RWPE1 (cell line): ENCODE measurements around the gene RWDD1.

ENCODE experiments used
- CTCF ChIA-PET: fragments of 350-600 bp; sonication (Branson Sonifier 250); formaldehyde crosslinking; extraction: SDS; loops from one replicate; lab custom pipeline; 2021; lab: Yijun Ruan, JAX
- POLR2A ChIA-PET: fragments of 400-600 bp; formaldehyde crosslinking; extraction: SDS; loops from one replicate; lab custom pipeline; 2020; ENCODE audit warnings: antibody characterized with exemption; ENCODE audit not compliant: low non-redundant PET; lab: Yijun Ruan, JAX
- DNase-seq: peaks from one replicate; pipeline ENCODE4 v3.0.0; 2012; ENCODE audit warnings: low spot score
- H3K27ac ChIP-seq: fragments of 450-650 bp; 2 replicates; pipeline ENCODE4 v1.5.1; 2017
- CTCF ChIP-seq: fragments of 450-650 bp; conservative IDR thresholded peaks from 2 replicates; pipeline ENCODE4 v1.5.1; 2017; ENCODE audit warnings: low read depth, mild to moderate bottlenecking

The RWDD1 gene

GRCh38 chr6:116572162-116572561, 858 bp downstream of the RWDD1 start:
- H3K27ac ChIP-seq = peak overlapping the region; percentile 93; the same call in 1 of the 2 replicates
- DNase-seq = peak; percentile 44
- ChIA-PET CTCF (interaction anchor here (0.6 to 1.5 kb wide), 3 partner anchors 10 to 367 kb away, joined by 3 to 7 read pairs (median 3); no protein-coding TSS in a partner anchor), POLR2A (interaction anchor here (1.0 to 1.1 kb wide), 2 partner anchors 8 to 14 kb away, joined by 3 to 5 read pairs; no protein-coding TSS in a partner anchor)
- no peak for TF ChIP-seq CTCF

- no peak for DNase-seq
- ChIA-PET POLR2A (no interaction called here), CTCF (no interaction called here)
- no peak overlapping the region for H3K27ac ChIP-seq
- TF ChIP-seq CTCF = no peak
These were observed 3.9 kb downstream of the RWDD1 start for GRCh38 chr6:116575227-116575626.

- CTCF ChIA-PET = no interaction called here
- no peak for DNase-seq
- no peak for TF ChIP-seq CTCF
- POLR2A ChIA-PET = no interaction called here
- no peak overlapping the region for H3K27ac ChIP-seq
These were observed 6.2 kb downstream of the RWDD1 start for GRCh38 chr6:116577486-116577885.

GRCh38 chr6:116578335-116578734, 7.0 kb downstream of the RWDD1 start:
- ChIA-PET CTCF (no interaction called here), POLR2A (no interaction called here)
- no peak for TF ChIP-seq CTCF

GRCh38 chr6:116579143-116579542, 7.8 kb downstream of the RWDD1 start:
- no peak for TF ChIP-seq CTCF
- DNase-seq = no peak
- no peak overlapping the region for H3K27ac ChIP-seq
- ChIA-PET POLR2A (no interaction called here), CTCF (interaction anchor here (0.7 kb wide), 1 partner anchor 344 kb away, joined by 3 read pairs; no protein-coding TSS in a partner anchor)

More at GRCh38 chr6:116578335-116578734, 7.0 kb downstream of the RWDD1 start:
- no peak for DNase-seq
- H3K27ac ChIP-seq = no peak overlapping the region

- no peak overlapping the region for H3K27ac ChIP-seq
- CTCF ChIA-PET = no interaction called here
- POLR2A ChIA-PET = interaction anchor here (1.0 kb wide), 1 partner anchor 9 kb away, joined by 3 read pairs; the partner anchor contains the start of gene RWDD1
- no peak for DNase-seq
- TF ChIP-seq CTCF = no peak
These were observed 8.9 kb downstream of the RWDD1 start for GRCh38 chr6:116580198-116580597.
